ENCODE results near the gene SNRNP70. TPM values are rescaled to one million over a fixed set of nuclear protein-coding genes. Genes with fewer than 3 reads are reported as not detected.
"Not testable (repeated sequence)": the region's sequence is repeated elsewhere in the genome, so short reads cannot be mapped to it uniquely, and the experiment has no call there.

Gene SNRNP70
- total and polyA plus RNA-seq, 2 experiments from 2014 or later: 243 to 361 TPM

DNA sequence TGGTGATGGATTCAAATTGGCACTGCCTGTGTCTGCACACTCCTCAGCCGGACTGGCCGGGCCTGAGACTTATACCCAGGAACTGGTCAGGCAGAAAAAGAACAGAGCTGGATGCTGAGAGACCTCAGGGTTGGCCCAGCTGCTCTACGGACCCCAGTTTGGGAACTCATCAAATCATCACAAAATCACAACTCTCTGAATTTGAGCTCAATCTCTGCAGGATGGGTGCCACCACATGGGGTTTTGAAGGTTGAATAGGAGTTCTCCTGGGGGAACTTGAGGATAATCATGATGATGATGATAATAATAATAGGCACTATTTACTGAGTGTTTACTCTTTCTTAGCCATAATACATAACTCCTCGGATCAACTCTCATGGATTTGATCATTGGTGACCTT lies 42.6 kb upstream of the SNRNP70 start:
- H3K4me3 Mint-ChIP-seq; H3K79me2 ChIP-seq (replicated peaks; ENCODE audit: insufficient read depth); H2AFZ ChIP-seq; DNase-seq (ENCODE audit: low spot score); H3K36me3 ChIP-seq (ENCODE audit: insufficient read depth); H3K27me3 ChIP-seq (ENCODE audit: insufficient read depth); ATAC-seq; H3K36me3 Mint-ChIP-seq (ENCODE audit: low read depth); H3K4me3 ChIP-seq; H3K9me3 Mint-ChIP-seq; H4K20me1 ChIP-seq (replicated peaks; ENCODE audit: insufficient read depth); H3K27ac ChIP-seq (ENCODE audit: low read depth); H3K9me2 ChIP-seq (ENCODE audit: insufficient read depth); H3K27ac Mint-ChIP-seq; H3K27me3 Mint-ChIP-seq (ENCODE audit: insufficient read depth, low read depth, poor library complexity); H3K4me2 ChIP-seq; H3F3A ChIP-seq (replicated peaks; ENCODE audit: low read depth); H3K4me1 Mint-ChIP-seq; H3K4me1 ChIP-seq (ENCODE audit: insufficient read depth): not testable (repeated sequence)

DNA sequence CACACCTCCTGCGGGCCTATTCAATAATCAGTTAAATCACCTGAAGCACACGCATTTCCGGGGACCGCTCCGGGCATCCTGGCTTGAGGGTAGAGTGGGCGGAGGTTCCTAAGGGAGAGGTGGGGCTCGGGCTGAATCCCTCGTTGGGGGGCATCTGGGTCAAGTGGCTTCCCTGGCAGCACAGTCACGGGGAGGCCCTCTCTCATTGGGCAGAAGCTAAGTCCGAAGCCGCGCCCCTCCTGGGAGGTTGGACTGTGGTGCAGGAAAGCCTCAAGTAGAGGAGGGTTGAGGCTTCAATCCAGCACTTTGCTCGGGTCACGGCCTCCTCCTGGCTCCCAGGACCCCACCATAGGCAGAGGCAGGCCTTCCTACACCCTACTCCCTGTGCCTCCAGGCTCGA lies 41.7 kb upstream of the SNRNP70 start, which contains the start of gene CGB5:
Gene CGB5 (plus strand): TSS at position 301 of the 400 bp plus-strand sequence. CDS start 362 bp downstream, outside the sequence.
- not testable (repeated sequence) for H3F3A ChIP-seq (replicated peaks; ENCODE audit: low read depth); H3K27me3 Mint-ChIP-seq (ENCODE audit: insufficient read depth, low read depth, poor library complexity); H2AFZ ChIP-seq; H3K4me2 ChIP-seq; H3K27me3 ChIP-seq (ENCODE audit: insufficient read depth); H4K20me1 ChIP-seq (replicated peaks; ENCODE audit: insufficient read depth); H3K4me3 ChIP-seq; H3K27ac ChIP-seq (ENCODE audit: low read depth); H3K9me3 Mint-ChIP-seq; H3K79me2 ChIP-seq (replicated peaks; ENCODE audit: insufficient read depth); H3K4me1 Mint-ChIP-seq; H3K36me3 Mint-ChIP-seq (ENCODE audit: low read depth); H3K36me3 ChIP-seq (ENCODE audit: insufficient read depth); H3K4me1 ChIP-seq (ENCODE audit: insufficient read depth); DNase-seq (ENCODE audit: low spot score); H3K27ac Mint-ChIP-seq; H3K4me3 Mint-ChIP-seq; ATAC-seq; H3K9me2 ChIP-seq (ENCODE audit: insufficient read depth)

DNA sequence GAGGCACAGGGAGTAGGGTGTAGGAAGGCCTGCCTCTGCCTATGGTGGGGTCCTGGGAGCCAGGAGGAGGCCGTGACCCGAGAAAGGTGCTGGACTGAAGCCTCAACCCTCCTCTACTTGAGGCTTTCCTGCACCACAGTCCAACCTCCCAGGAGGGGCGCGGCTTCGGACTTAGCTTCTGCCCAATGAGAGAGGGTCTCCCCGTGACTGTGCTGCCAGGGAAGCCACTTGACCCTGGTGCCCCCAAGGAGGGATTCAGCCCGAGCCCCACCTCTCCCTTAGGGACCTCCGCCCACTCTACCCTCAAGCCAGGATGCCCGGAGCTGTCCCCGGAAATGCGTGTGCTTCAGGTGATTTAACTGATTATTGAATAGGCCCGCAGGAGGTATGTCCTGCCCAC lies 36.2 kb upstream of the SNRNP70 start, which contains the start of gene CGB8:
Gene CGB8 (minus strand): TSS at position 101 of the 400 bp plus-strand sequence. CDS start 372 bp downstream, outside the sequence.
- not testable (repeated sequence) for H3K27ac ChIP-seq (ENCODE audit: low read depth); H3K36me3 ChIP-seq (ENCODE audit: insufficient read depth); H3K4me3 Mint-ChIP-seq; H3F3A ChIP-seq (replicated peaks; ENCODE audit: low read depth); H3K79me2 ChIP-seq (replicated peaks; ENCODE audit: insufficient read depth); ATAC-seq; H3K4me2 ChIP-seq; H3K4me1 ChIP-seq (ENCODE audit: insufficient read depth); H3K4me1 Mint-ChIP-seq; H2AFZ ChIP-seq; DNase-seq (ENCODE audit: low spot score); H4K20me1 ChIP-seq (replicated peaks; ENCODE audit: insufficient read depth); H3K4me3 ChIP-seq; H3K36me3 Mint-ChIP-seq (ENCODE audit: low read depth); H3K27me3 ChIP-seq (ENCODE audit: insufficient read depth); H3K9me2 ChIP-seq (ENCODE audit: insufficient read depth); H3K27ac Mint-ChIP-seq; H3K9me3 Mint-ChIP-seq
- H3K27me3 Mint-ChIP-seq (ENCODE audit: insufficient read depth, low read depth, poor library complexity): peaks cover 10% of the 10 kb centered on the region

DNA sequence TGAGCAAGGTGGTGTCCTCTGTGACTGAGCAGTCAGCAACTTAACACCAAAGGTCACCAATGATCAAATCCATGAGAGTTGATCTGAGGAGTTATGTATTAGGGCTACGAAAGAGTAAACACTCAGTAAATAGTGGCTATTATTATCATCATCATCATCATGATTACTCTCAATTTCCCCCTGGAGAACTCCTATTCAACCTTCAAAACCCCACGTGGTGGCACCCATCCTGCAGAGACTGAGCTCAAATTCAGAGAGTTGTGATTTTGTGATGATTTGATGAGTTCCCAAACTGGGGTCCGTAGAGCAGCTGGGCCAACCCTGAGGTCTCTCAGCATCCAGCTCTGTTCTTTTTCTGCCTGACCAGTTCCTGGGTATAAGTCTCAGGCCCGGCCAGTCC lies 35.4 kb upstream of the SNRNP70 start:
- ATAC-seq; DNase-seq (ENCODE audit: low spot score); H3K4me2 ChIP-seq; H4K20me1 ChIP-seq (replicated peaks; ENCODE audit: insufficient read depth); H3K9me3 Mint-ChIP-seq; H3K27ac ChIP-seq (ENCODE audit: low read depth); H3K4me3 ChIP-seq; H3K36me3 ChIP-seq (ENCODE audit: insufficient read depth); H3K79me2 ChIP-seq (replicated peaks; ENCODE audit: insufficient read depth); H3F3A ChIP-seq (replicated peaks; ENCODE audit: low read depth); H3K9me2 ChIP-seq (ENCODE audit: insufficient read depth); H3K27me3 ChIP-seq (ENCODE audit: insufficient read depth); H3K4me1 ChIP-seq (ENCODE audit: insufficient read depth); H3K4me1 Mint-ChIP-seq; H3K4me3 Mint-ChIP-seq; H3K36me3 Mint-ChIP-seq (ENCODE audit: low read depth); H3K27ac Mint-ChIP-seq; H2AFZ ChIP-seq: not testable (repeated sequence)
- H3K27me3 Mint-ChIP-seq (ENCODE audit: insufficient read depth, low read depth, poor library complexity): peaks cover 12% of the 10 kb centered on the region

DNA sequence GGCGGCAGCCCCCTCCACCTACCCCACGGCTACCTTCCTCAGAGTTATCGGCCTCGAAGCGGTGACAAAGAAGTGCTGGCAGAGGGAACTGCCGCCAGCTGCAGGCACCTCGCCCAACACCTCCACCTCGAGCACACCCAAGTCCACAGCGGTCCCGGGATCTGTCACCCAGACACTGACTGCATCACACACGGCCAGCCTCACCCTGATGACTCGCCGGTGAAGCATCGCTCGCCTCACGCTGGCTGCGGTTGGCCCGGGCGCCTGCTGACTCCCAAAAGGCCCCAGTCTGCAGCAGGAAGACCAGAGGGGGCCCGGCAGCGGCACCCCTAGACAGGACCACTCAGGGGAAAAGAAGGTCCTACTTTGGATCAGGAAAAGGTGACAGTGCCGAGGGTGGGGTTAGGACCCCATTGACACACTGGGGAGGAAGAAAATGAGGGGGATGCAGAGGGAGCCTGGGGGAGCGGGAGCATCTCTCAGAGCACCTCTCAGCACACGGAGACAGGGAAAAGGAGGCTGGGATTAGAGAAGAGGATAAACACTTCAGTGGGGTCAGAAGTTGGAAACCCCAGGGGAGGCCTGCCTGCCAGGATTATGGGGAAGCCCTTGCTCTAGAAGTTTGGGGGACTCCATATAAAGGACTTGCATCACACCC lies 34.7 kb upstream of the SNRNP70 start:
- not testable (repeated sequence) for H4K20me1 ChIP-seq (replicated peaks; ENCODE audit: insufficient read depth); ATAC-seq; H3K27ac Mint-ChIP-seq; H3K27me3 ChIP-seq (ENCODE audit: insufficient read depth); H3K4me3 Mint-ChIP-seq; H2AFZ ChIP-seq; H3K9me2 ChIP-seq (ENCODE audit: insufficient read depth); H3K36me3 Mint-ChIP-seq (ENCODE audit: low read depth); H3K4me2 ChIP-seq; H3K4me1 Mint-ChIP-seq; DNase-seq (ENCODE audit: low spot score); H3F3A ChIP-seq (replicated peaks; ENCODE audit: low read depth); H3K36me3 ChIP-seq (ENCODE audit: insufficient read depth); H3K4me1 ChIP-seq (ENCODE audit: insufficient read depth); H3K27ac ChIP-seq (ENCODE audit: low read depth); H3K79me2 ChIP-seq (replicated peaks; ENCODE audit: insufficient read depth); H3K9me3 Mint-ChIP-seq; H3K4me3 ChIP-seq
- peaks cover 17% of the 10 kb centered on the region for H3K27me3 Mint-ChIP-seq (ENCODE audit: insufficient read depth, low read depth, poor library complexity)

All from GM23338 (cell line).